Adrenal gland (tissue), 19 donors: ENCODE measurements around the gene MAML3. TPM values are rescaled to one million over a fixed set of nuclear protein-coding genes. Genes with fewer than 3 reads are reported as not detected.

Source experiments
- DNase-seq, 7 donors: peaks; one replicate each; pipeline ENCODE4 v3.0.0-alpha.2; 2019 to 2020
- H3K27ac ChIP-seq, 5 donors: fragments of 200-600 bp; sonication (generic) in 4 of 5; 1 replicate in 3 of 5; 2 replicates in 2 of 5; pipeline versions ENCODE4 v1.5.1 to v1.8.0; 2016 to 2020; ENCODE audit warnings: mild to moderate bottlenecking in 1 of 5
- H3K27me3 ChIP-seq: fragments of 200-600 bp; 2 replicates; pipeline ENCODE4 v1.8.0; 2021
- H3K36me3 ChIP-seq, 2 donors: fragments of 200-600 bp; replicated peaks in 1 of 2; 1 replicate in 1 of 2; 2 replicates in 1 of 2; pipeline versions ENCODE4 v1.5.1 to v1.8.0; 2018 to 2022
- H3K4me1 ChIP-seq, 2 donors: fragments of 200-600 bp; replicated peaks in 1 of 2; 1 replicate in 1 of 2; 2 replicates in 1 of 2; pipeline versions ENCODE4 v1.5.1 to v1.8.0; 2018 to 2021
- H3K4me3 ChIP-seq, 4 donors: fragments of 200-600 bp; sonication (generic) in 3 of 4; one replicate each; pipeline ENCODE4 v1.5.1; 2016 to 2018
- H3K9me3 ChIP-seq, 3 donors: fragments of 200-600 bp; sonication (generic) in 1 of 3; replicated peaks in 1 of 3; 1 replicate in 2 of 3; 2 replicates in 1 of 3; pipeline versions ENCODE4 v1.5.1 to v1.8.0; 2016 to 2021
- POLR2A ChIP-seq, 2 donors: fragments of 450-650 bp; IDR thresholded peaks; one replicate each; pipeline ENCODE4 v1.6.1; 2017; ENCODE audit warnings: antibody characterized with exemption in 2 of 2, mild to moderate bottlenecking in 2 of 2, moderate library complexity in 1 of 2
- WGBS, 4 donors: extraction: QIAGEN DNeasy Blood & Tissue Kit in 2 of 4; methylation state at CpG; one replicate each; pipeline versions ENCODE4 v1.1.5 to v1.1.7; 2013 to 2017; 5-methylcytosine and 5-hydroxymethylcytosine counted together
- intact Hi-C, 2 donors: fragments of 100-400 bp; cut with DNase I; formaldehyde crosslinking; loops; one replicate each; pipeline versions ENCODE4 v1.14.1 to v1.15.0; 2022 to 2023
- long read RNA-seq, 10 donors: library from polyadenylated mRNA in 3 of 10; unstranded in 2 of 10; stranded (forward) in 1 of 10; transcript quantifications; one replicate each; pipeline ENCODE4 v2.0.0 and lab custom pipeline, GENCODE V29; 2021 to 2026
- polyA plus RNA-seq, 3 donors: library from polyadenylated mRNA; stranded (reverse); fragments of 200-250 nt in 2 of 3; fragments of 350-450 nt in 1 of 3; fragmentation: Illumina TruSeq in 1 of 3; extraction: RNeasy Lipid Tissue Mini Kit (QIAGEN cat#74804) in 1 of 3; gene quantifications; one replicate each; pipeline ENCODE4 v1.2.3, GENCODE V29; 2013 to 2014
- total RNA-seq, 9 donors: library from RNA; depleted of rRNA in 4 of 9; stranded (reverse); fragments of >200 nt in 4 of 9; fragments of 120-200 nt in 1 of 9; fragmentation: NEBNext Ultra II Directional in 1 of 9; extraction: Animal tissue kit (Norgen Biotek cat#: 25700) in 1 of 9; gene quantifications; one replicate each; pipeline versions ENCODE4 v1.1.0 to v1.2.4, GENCODE V29; 2013 to 2023
- TF ChIP-seq, protein P1 (sequence below), 6 experiments: fragments of 450-650 bp in 4 of 6; fragments of 200-600 bp in 2 of 6; sonication (generic) in 1 of 6; IDR thresholded peaks; 1 replicate in 5 of 6; 2 replicates in 1 of 6; pipeline versions ENCODE4 v1.5.1 to v1.8.0; 2016 to 2021; ENCODE audit warnings: antibody characterized with exemption in 6 of 6, mild to moderate bottlenecking in 2 of 6, moderate library complexity in 1 of 6
- donor health status: healthy with polysubstance abuse.
- donor health status: Bipolar disorder and iron deficiency.
- donor health status: DM: yes; HTN: yes; CAD: no.
- donor health status: DM: no; HTN: no; CAD: no.
- donor health status: DM: no; HTN: no; CAD: no.
- donor health status: DM: yes; HTN: yes; CAD: no.

MAML3 gene
- total RNA-seq (10 to 100 TPM in 4 of 9 donors, 1 to 10 TPM in 5; 3.4 to 15.9 (median 9.5) TPM), polyA plus RNA-seq (1 to 10 TPM; 2.0 to 7.3 (median 6.0) TPM)
- long read RNA-seq, donor 1, result 0 reads
- long read RNA-seq, donor 2, result 0 reads
- long read RNA-seq, donor 3, partial matches to known transcripts, result 58 of 58 reads
- long read RNA-seq, donor 3, other reads (novel, unspliced or antisense), result 0 of 58 reads
- long read RNA-seq, donor 4, partial matches to known transcripts, result 0 of 5 reads
- long read RNA-seq, donor 4, other reads (novel, unspliced or antisense), result 5 of 5 reads
- long read RNA-seq, donor 5, partial matches to known transcripts, result 3 of 9 reads
- long read RNA-seq, donor 5, other reads (novel, unspliced or antisense), result 6 of 9 reads
- long read RNA-seq, donor 6, partial matches to known transcripts, result 0 of 3 reads
- long read RNA-seq, donor 6, other reads (novel, unspliced or antisense), result 3 of 3 reads
- long read RNA-seq, donor 7, partial matches to known transcripts, result 5 of 5 reads
- long read RNA-seq, donor 7, other reads (novel, unspliced or antisense), result 0 of 5 reads
- long read RNA-seq, donor 8, full-length matches to known transcripts, result 1 of 7 reads
- long read RNA-seq, donor 8, partial matches to known transcripts, result 6 of 7 reads
- long read RNA-seq, donor 8, other reads (novel, unspliced or antisense), result 0 of 7 reads
- long read RNA-seq, donor 9, result 0 reads
- long read RNA-seq, donor 10, result 0 reads

DNA sequence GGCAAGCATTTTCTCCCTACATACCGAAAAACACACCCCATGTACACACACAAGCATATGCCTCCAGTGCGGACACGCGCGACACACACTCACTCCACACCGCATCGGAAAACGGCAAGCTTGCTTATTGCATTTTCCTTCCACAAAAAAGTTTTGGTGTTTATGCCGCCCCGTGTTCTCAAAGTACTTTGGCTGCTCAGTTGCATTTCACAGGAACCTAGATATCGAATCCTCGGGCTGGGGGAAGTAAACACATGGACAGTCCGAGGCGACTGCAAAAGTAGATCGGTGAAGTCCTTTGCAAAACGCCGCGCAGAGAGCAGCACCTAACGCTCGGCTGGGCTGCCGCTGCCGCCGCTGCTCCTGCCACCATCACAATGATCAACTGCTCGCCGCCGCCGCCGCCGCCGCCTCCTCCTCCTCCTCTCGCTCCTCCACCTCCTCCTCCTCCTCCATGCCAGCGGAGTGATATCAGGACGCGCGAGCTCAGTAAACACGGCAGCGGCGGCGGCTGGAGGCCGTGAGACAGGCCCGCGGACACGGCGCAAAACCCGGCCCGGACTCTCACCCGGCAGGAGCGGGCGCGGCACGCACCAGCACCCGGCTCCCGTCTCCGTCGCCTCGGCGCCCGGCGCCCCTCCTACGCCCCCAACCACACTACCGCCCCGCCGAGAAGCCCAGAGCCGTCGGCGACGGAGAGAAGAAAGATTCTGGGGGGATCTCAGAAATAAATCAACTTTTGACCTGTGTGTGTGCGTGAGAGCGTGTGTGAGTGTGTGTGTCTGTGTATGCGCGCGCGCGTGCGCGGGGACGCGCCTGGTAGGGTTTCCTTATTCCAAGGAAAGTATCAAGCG, at the start of gene MAML3:
Gene MAML3, minus strand, starts transcription at position 467 of the 854 bp plus-strand sequence. CDS start 857 bp downstream, outside the sequence.
- peak; percentile 90 to 96 for TF ChIP-seq POLR2A (IDR thresholded peaks at IDR 0.05)
- TF ChIP-seq, protein P1, sequence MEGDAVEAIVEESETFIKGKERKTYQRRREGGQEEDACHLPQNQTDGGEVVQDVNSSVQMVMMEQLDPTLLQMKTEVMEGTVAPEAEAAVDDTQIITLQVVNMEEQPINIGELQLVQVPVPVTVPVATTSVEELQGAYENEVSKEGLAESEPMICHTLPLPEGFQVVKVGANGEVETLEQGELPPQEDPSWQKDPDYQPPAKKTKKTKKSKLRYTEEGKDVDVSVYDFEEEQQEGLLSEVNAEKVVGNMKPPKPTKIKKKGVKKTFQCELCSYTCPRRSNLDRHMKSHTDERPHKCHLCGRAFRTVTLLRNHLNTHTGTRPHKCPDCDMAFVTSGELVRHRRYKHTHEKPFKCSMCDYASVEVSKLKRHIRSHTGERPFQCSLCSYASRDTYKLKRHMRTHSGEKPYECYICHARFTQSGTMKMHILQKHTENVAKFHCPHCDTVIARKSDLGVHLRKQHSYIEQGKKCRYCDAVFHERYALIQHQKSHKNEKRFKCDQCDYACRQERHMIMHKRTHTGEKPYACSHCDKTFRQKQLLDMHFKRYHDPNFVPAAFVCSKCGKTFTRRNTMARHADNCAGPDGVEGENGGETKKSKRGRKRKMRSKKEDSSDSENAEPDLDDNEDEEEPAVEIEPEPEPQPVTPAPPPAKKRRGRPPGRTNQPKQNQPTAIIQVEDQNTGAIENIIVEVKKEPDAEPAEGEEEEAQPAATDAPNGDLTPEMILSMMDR (IDR thresholded peaks at IDR 0.05), result peak in 2 of 6 experiments; percentile 7 to 47
- intact Hi-C loops, result loop anchor here (2.0 to 10.0 kb wide), 5 partner anchors 98 to 419 kb away; no protein-coding TSS in a partner anchor
- H3K27ac ChIP-seq, result peak within 1 kb of the TSS; percentile 95 to 99 (median 98)
- H3K27me3 ChIP-seq, result no peaks in the 10 kb centered on the region
- H3K9me3 ChIP-seq, result no peaks in the 10 kb centered on the region
- peak; percentile 95 to 98 (median 96) for DNase-seq
- 0 to 1% (median 0%) methylated on average over 38 to 79 of the region's 79 CpGs for WGBS, 4 donors
- peaks cover 0 to 14% of the 10 kb centered on the region in 2 donors for H3K4me1 ChIP-seq
- H3K36me3 ChIP-seq, result no peaks in the 10 kb centered on the region
- peak within 1 kb of the TSS; percentile 80 to 93 (median 88) for H3K4me3 ChIP-seq

DNA sequence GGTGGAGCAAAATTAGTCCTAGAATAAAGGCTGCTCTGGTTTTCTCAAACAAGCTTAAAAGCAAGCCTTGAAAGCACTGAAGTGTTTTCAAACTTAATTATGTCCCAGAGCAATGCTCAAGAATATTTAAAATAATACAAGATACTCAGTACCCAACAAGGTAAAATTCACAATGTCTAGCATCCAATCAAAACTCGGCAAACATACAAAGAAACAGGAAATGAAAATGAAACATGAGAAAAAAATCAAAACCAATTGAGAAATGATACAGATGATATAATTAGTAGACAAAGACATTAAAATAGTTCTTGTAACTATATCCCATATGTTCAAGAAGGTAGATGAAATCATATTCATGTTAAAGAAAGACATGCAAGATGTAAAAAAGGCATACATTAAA, 45.0 kb upstream of the MAML3 start:
- Histone ChIP-seq H3K4me1 (no peaks in the 10 kb centered on the region), H3K27ac (no peak overlapping the region), H3K36me3 (no peaks in the 10 kb centered on the region), H3K4me3 (no peak overlapping the region), H3K9me3 (no peaks in the 10 kb centered on the region), H3K27me3 (no peaks in the 10 kb centered on the region)
- DNase-seq, result no peak
- intact Hi-C loops, result no loop called here
- TF ChIP-seq, protein P1 (IDR thresholded peaks at IDR 0.05), result no peak
- TF ChIP-seq POLR2A (IDR thresholded peaks at IDR 0.05), result no peak
- WGBS, 4 donors, result 75 to 85% (median 79%) methylated on average over 1 of the region's 1 CpG

DNA sequence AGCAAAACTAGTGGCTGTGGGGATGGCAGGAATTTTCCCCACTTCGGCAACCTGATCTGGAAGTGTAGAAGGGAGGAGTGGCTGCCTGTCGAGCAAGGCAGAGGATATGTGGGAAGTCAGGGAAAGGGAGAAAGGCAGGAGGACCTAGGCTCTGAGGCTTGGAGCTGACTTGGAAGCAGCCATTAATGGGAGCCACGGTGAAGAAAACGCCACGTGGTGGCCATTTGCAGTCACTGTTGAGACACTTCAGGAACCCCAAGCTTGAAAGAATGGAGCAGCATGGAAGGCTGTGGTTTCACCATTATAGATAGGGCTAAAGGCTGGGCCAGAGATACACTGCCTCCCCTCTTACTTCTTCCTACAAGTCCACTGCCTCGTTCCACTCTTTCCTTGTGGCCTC, 41.8 kb upstream of the MAML3 start:
- intact Hi-C loops, result no loop called here
- WGBS, 4 donors, result 75 to 94% (median 84%) methylated on average over 6 of the region's 6 CpGs
- no peak for TF ChIP-seq POLR2A (IDR thresholded peaks at IDR 0.05)
- TF ChIP-seq, protein P1 (IDR thresholded peaks at IDR 0.05), result no peak

More for the DNA sequence above, 41.8 kb upstream of the MAML3 start:
- Histone ChIP-seq H3K4me1 (no peaks in the 10 kb centered on the region), H3K27ac (no peak overlapping the region), H3K27me3 (no peaks in the 10 kb centered on the region), H3K4me3 (no peak overlapping the region), H3K36me3 (no peaks in the 10 kb centered on the region), H3K9me3 (no peaks in the 10 kb centered on the region)
- DNase-seq, result no peak
